HepG2 (cell line): ENCODE results near the gene CDCA5. TPM values are rescaled to one million over a fixed set of nuclear protein-coding genes. Genes with fewer than 3 reads are reported as not detected.

Experiments used
- ATAC-seq: fragments of 200-7000 bp; cut with Tn5 transposase; 3 replicates; pipeline ENCODE4 v1.9.1; 2020; ENCODE audit warnings: mild to moderate bottlenecking, moderate library complexity
- BruUV-seq: library from RNA; stranded (reverse); fragments of 400-500 nt; replicated peaks from 2 replicates; lab custom pipeline; 2021; lab: Mats Ljungman, UMichigan
- CTCF ChIA-PET: fragments of 300-600 bp; formaldehyde crosslinking; extraction: SDS; loops from one replicate; lab custom pipeline; 2021; ENCODE audit warnings: low total read pairs, inconsistent platforms, low intra/inter-chr PET ratio; lab: Yijun Ruan, JAX
- POLR2A ChIA-PET: fragments of 350-600 bp; sonication (Branson Sonifier 250); formaldehyde crosslinking; loops from one replicate; lab custom pipeline; 2020; ENCODE audit warnings: antibody characterized with exemption, inconsistent platforms; lab: Yijun Ruan, JAX
- DNase-seq: peaks from one replicate; pipeline ENCODE4 v3.0.0-alpha.2; 2015; ENCODE audit warnings: low spot score
- FAIRE-seq: peaks from 3 replicates; lab custom pipeline; 2011; peaks lifted over from hg19 to GRCh38; lab: Jason Lieb, UNC
- H2AFZ ChIP-seq: one replicate; pipeline ENCODE4 v1.6.1; 2011; ENCODE audit warnings: low read length, inconsistent platforms
- H3K27ac ChIP-seq: fragments of 300-600 bp; 3 replicates; pipeline ENCODE4 v1.8.0; 2011; ENCODE audit warnings: mixed run types, mild to moderate bottlenecking, mixed read lengths, low read length, inconsistent platforms; ENCODE audit not compliant: insufficient read depth; ENCODE audit errors: extremely low read length
- H3K27me3 ChIP-seq, 2 experiments: fragments of 200-600 bp in 1 of 2; 2 replicates in 1 of 2; 3 replicates in 1 of 2; pipeline versions ENCODE4 v1.6.0 to v1.8.0; 2011; ENCODE audit warnings: low read length in 2 of 2, mild to moderate bottlenecking in 2 of 2, moderate library complexity in 2 of 2, inconsistent platforms in 1 of 2; ENCODE audit not compliant: insufficient read depth in 2 of 2, control insufficient read depth in 1 of 2
- H3K36me3 ChIP-seq, 2 experiments: fragments of 200-600 bp in 1 of 2; replicated peaks in 1 of 2; 2 replicates in 1 of 2; 3 replicates in 1 of 2; pipeline versions ENCODE4 v1.5.1 to v1.8.0; 2011; ENCODE audit warnings: low read length in 2 of 2, inconsistent platforms in 1 of 2; ENCODE audit not compliant: insufficient read depth in 2 of 2, control insufficient read depth in 1 of 2
- H3K4me1 ChIP-seq: 2 replicates; pipeline ENCODE4 v1.5.1; 2012; ENCODE audit warnings: low read length, inconsistent platforms; ENCODE audit not compliant: insufficient read depth
- H3K4me2 ChIP-seq: 2 replicates; pipeline ENCODE4 v1.6.0; 2011; ENCODE audit warnings: low read depth, low read length, inconsistent platforms
- H3K4me3 ChIP-seq, 3 experiments: fragments of 200-600 bp in 1 of 3; sonication (generic), shearing (Covaris generic) in 1 of 3; replicated peaks in 1 of 3; 2 replicates each; pipeline ENCODE4 v1.5.1; 2011 to 2016; ENCODE audit warnings: low read length in 3 of 3, inconsistent platforms in 2 of 3, low read depth in 2 of 3, mild to moderate bottlenecking in 2 of 3, control low read depth in 1 of 3, mixed read lengths in 1 of 3; ENCODE audit not compliant: insufficient read depth in 1 of 3
- H3K79me2 ChIP-seq: one replicate; pipeline ENCODE4 v1.6.1; 2011; ENCODE audit warnings: low read length, inconsistent platforms; ENCODE audit not compliant: insufficient read depth
- H3K9ac ChIP-seq: 2 replicates; pipeline ENCODE4 v1.6.0; 2011; ENCODE audit warnings: mild to moderate bottlenecking, low read depth, low read length, inconsistent platforms; ENCODE audit not compliant: insufficient read depth
- H3K9me3 ChIP-seq: 2 replicates; pipeline ENCODE4 v1.5.1; 2012; ENCODE audit warnings: mild to moderate bottlenecking, low read length
- H4K20me1 ChIP-seq: 2 replicates; pipeline ENCODE4 v1.6.0; 2011; ENCODE audit warnings: inconsistent platforms, mild to moderate bottlenecking, low read length, moderate library complexity; ENCODE audit not compliant: insufficient read depth
- AGO2 ChIP-seq: fragments of 200-400 bp; formaldehyde crosslinking; optimal IDR thresholded peaks from 2 replicates; pipeline ENCODE3; 2017; ENCODE audit warnings: mild to moderate bottlenecking, low read depth, low read length, moderate library complexity
- REPIN1 ChIP-seq: sonication (generic); formaldehyde crosslinking; IDR thresholded peaks from 2 replicates; pipeline ENCODE4 v1.8.0; 2022; ENCODE audit warnings: missing genetic modification reagents, low read depth, mild to moderate bottlenecking, borderline replicate concordance
- TBX2 ChIP-seq: sonication (generic); formaldehyde crosslinking; IDR thresholded peaks from 2 replicates; pipeline ENCODE4 v1.5.0; 2020; ENCODE audit warnings: missing genetic modification reagents, mild to moderate bottlenecking, borderline replicate concordance
- TP53 ChIP-seq: sonication (generic); formaldehyde crosslinking; conservative IDR thresholded peaks from 2 replicates; pipeline ENCODE4 v1.4.0; 2020; ENCODE audit warnings: missing genetic modification reagents
- ZBTB40 ChIP-seq, 2 experiments: fragments of 450-650 bp in 1 of 2; sonication (generic) in 1 of 2; formaldehyde crosslinking in 1 of 2; IDR thresholded peaks; 2 replicates each; pipeline versions ENCODE4 v1.6.1 to v1.8.0; 2016 to 2022; ENCODE audit warnings: antibody characterized with exemption in 1 of 2, mild to moderate bottlenecking in 1 of 2, missing genetic modification reagents in 1 of 2
- ZNF501 ChIP-seq: sonication (generic); formaldehyde crosslinking; IDR thresholded peaks from 2 replicates; pipeline ENCODE4 v1.5.1; 2020; ENCODE audit warnings: mild to moderate bottlenecking, moderate library complexity, missing genetic modification reagents
- ZNF547 ChIP-seq: sonication (generic); formaldehyde crosslinking; IDR thresholded peaks from 2 replicates; pipeline ENCODE4 v1.5.1; 2020; ENCODE audit warnings: mild to moderate bottlenecking, missing genetic modification reagents
- WGBS: methylation state at CpG from one replicate; pipeline ENCODE4 v1.1.6; 2017; ENCODE audit warnings: low lambda C conversion rate; 5-methylcytosine and 5-hydroxymethylcytosine counted together
- in situ Hi-C: cut with HindIII; loops from 2 replicates; pipeline ENCODE4 v1.10.0; 2017; ENCODE audit warnings: low pct_unique_long_range_greater_than_20kb; ENCODE audit not compliant: extremely low pct_ligation_motif_present
- intact Hi-C: fragments of 100-400 bp; cut with micrococcal nuclease; formaldehyde crosslinking; loops from one replicate; pipeline ENCODE4 v1.10.0; 2022; ENCODE audit not compliant: unreplicated experiment
- polyA plus RNA-seq, 8 experiments: library from polyadenylated mRNA; depleted of rRNA in 3 of 8; stranded (reverse) in 7 of 8; unstranded in 1 of 8; fragments of >200 nt; fragmentation: Illumina TruSeq in 4 of 8; extraction: Trizol in 4 of 8; gene quantifications; 2 replicates each; pipeline versions ENCODE4 v1.2.1 to v1.2.3, GENCODE V29; 2011 to 2016; ENCODE audit warnings: low read depth in 4 of 8, missing spikeins in 1 of 8, mixed read lengths in 1 of 8; ENCODE audit not compliant: insufficient read depth in 1 of 8
- total RNA-seq, 5 experiments: library from RNA; depleted of rRNA; stranded (reverse); fragments of >200 nt; fragmentation: Illumina TruSeq; extraction: Trizol; gene quantifications; 2 replicates each; pipeline ENCODE4 v1.2.3, GENCODE V29; 2016; ENCODE audit warnings: low read depth in 1 of 5

The CDCA5 gene
- total and polyA plus RNA-seq, 2 of the 13 experiments (the other 11 are each of a cell fraction or from before 2014, with no cell fraction given): 13.5 to 50.6 TPM

GRCh38 chr11:65132238-65132987 lies 48.6 kb upstream of the CDCA5 start:
- Histone ChIP-seq H3K27ac (no peak overlapping the region), H3K4me3 (peak overlapping the region; percentile 85 to 94 (median 92); a peak in 4 of 6 replicates), H3K36me3 (peaks cover 34 to 50% of the 10 kb centered on the region in 2 experiments), H3K9ac (0 out of 2 replicates have a peak overlapping the region, but pooled peaks have one; percentile 7), H3K4me1 (peaks cover 25% of the 10 kb centered on the region), H4K20me1 (peaks cover 17% of the 10 kb centered on the region), H3K4me2 (peak overlapping the region; percentile 92), H3K79me2 (peaks cover 26% of the 10 kb centered on the region), H3K9me3 (no peaks in the 10 kb centered on the region), H2AFZ (no peak overlapping the region), H3K27me3 (no peaks in the 10 kb centered on the region; a peak in 1 of 5 replicates)
- ChIA-PET POLR2A (interaction anchor here (0.8 to 5.1 kb wide), 9 partner anchors 10 to 49 kb away, joined by 3 to 105 read pairs (median 23); partner anchors contain the start of genes CAPN1, FAU, MRPL49 and TM7SF2), CTCF (interaction anchor here (1.3 kb wide), 1 partner anchor 48 kb away, joined by 3 read pairs; no protein-coding TSS in a partner anchor)
- ATAC-seq: no peak
- no peak for DNase-seq
- no peak for FAIRE-seq
- intact Hi-C loops (no loop called here), in situ Hi-C loops (no loop called here)
- TF ChIP-seq REPIN1 (CRISPR knock-in tag) (no peak), ZNF547 (CRISPR knock-in tag) (peak; percentile 44; the same call in 1 of the 2 replicates), TP53 (CRISPR knock-in tag) (no peak), AGO2 (peak; percentile 24)
- 88% methylated on average over 4 of the region's 10 CpGs for WGBS
- no TSS peak for BruUV-seq

GRCh38 chr11:65131895-65132237 lies 48.0 kb upstream of the CDCA5 start:
- ChIA-PET POLR2A (interaction anchor here (0.8 to 2.7 kb wide), 4 partner anchors 10 to 50 kb away, joined by 3 to 20 read pairs (median 7); partner anchors contain the start of genes CAPN1, FAU and MRPL49), CTCF (no interaction called here)
- Histone ChIP-seq H3K27ac (no peak overlapping the region), H3K4me1 (peaks cover 25% of the 10 kb centered on the region), H3K9me3 (no peaks in the 10 kb centered on the region), H3K4me3 (no peak overlapping the region), H2AFZ (no peak overlapping the region), H3K27me3 (no peaks in the 10 kb centered on the region; a peak in 1 of 5 replicates), H3K79me2 (peaks cover 26% of the 10 kb centered on the region), H3K9ac (no peak overlapping the region), H3K36me3 (peaks cover 34 to 54% of the 10 kb centered on the region in 2 experiments), H4K20me1 (peaks cover 17% of the 10 kb centered on the region), H3K4me2 (no peak overlapping the region)
- intact Hi-C loops (no loop called here), in situ Hi-C loops (no loop called here)
- no TSS peak for BruUV-seq
- FAIRE-seq (no peak), ATAC-seq (no peak), DNase-seq (no peak)
- WGBS: 99% methylated on average over 5 of the region's 6 CpGs
- TF ChIP-seq TBX2 (CRISPR knock-in tag) (no peak), ZBTB40 (IDR thresholded peaks at IDR 0.05) (no peak), ZBTB40 (CRISPR knock-in tag; IDR thresholded peaks at IDR 0.05) (no peak), ZNF501 (CRISPR knock-in tag) (no peak)
